Hair follicle dermal papilla cell (primary cell): ENCODE results near the gene PSENEN. TPM values are rescaled to one million over a fixed set of nuclear protein-coding genes. Genes with fewer than 3 reads are reported as not detected.

Experiments used
- total RNA-seq: library from RNA; depleted of rRNA; stranded (reverse); fragments of >200 nt; gene quantifications from 2 replicates; pipeline ENCODE4 v1.2.3, GENCODE V29; 2012

Gene PSENEN
- total RNA-seq: 6.5 and 8.9 TPM in 2 replicates

GRCh38 chr19:35745328-35746086 lies at the start of gene PSENEN, which contains the start of gene U2AF1L4:
PSENEN (plus strand) TSS chr19:35745651; CDS start chr19:35745931, 280 bp downstream.
U2AF1L4 (minus strand) TSS chr19:35745418; CDS start chr19:35745391, 27 bp downstream.

GRCh38 chr19:35704218-35704617 lies 41.2 kb upstream of the PSENEN start, which contains the start of gene ZBTB32:
ZBTB32 (plus strand) TSS chr19:35704558; CDS start chr19:35714627, 10,069 bp downstream.

GRCh38 chr19:35717665-35718344 lies 27.6 kb upstream of the PSENEN start, which contains the start of gene KMT2B:
KMT2B (plus strand) TSS chr19:35718003; CDS start chr19:35718019, 16 bp downstream.

GRCh38 chr19:35742121-35742724 lies 3.2 kb upstream of the PSENEN start, which contains the start of gene IGFLR1:
IGFLR1 (minus strand) TSS chr19:35742452; CDS start chr19:35741180, 1,272 bp downstream.

GRCh38 chr19:35748106-35749020 lies 2.9 kb downstream of the PSENEN start, which contains the start of gene LIN37:
LIN37 (plus strand) TSS chr19:35748576; CDS start chr19:35748725, 149 bp downstream.

GRCh38 chr19:35756377-35757230 lies 11.2 kb downstream of the PSENEN start, which contains the start of gene HSPB6:
HSPB6 (minus strand) TSS chr19:35757029; CDS start chr19:35757008, 21 bp downstream.

GRCh38 chr19:35757749-35758608 lies 12.5 kb downstream of the PSENEN start, which contains the start of gene PROSER3:
PROSER3 (plus strand) TSS chr19:35758176; CDS start chr19:35758216, 40 bp downstream.

GRCh38 chr19:35775298-35776101 lies 30.0 kb downstream of the PSENEN start, which contains the start of gene ARHGAP33:
ARHGAP33 (plus strand) TSS chr19:35775564; CDS start chr19:35775659, 95 bp downstream.

Other genes with a start within 250 kb of the PSENEN start
- gene DMKN, start 232.0 kb upstream of the PSENEN start, total RNA-seq: 5.2 and 9.2 TPM in 2 replicates
- 0.65 and 1.6 TPM in 2 replicates for gene SBSN, start 217.3 kb upstream of the PSENEN start, total RNA-seq
- gene GAPDHS, start 212.2 kb upstream of the PSENEN start, total RNA-seq: not detected in 2 replicates
- gene TMEM147, start 200.0 kb upstream of the PSENEN start, total RNA-seq: 46.4 and 51.9 TPM in 2 replicates
- not detected in 2 replicates for gene ATP4A, start 182.0 kb upstream of the PSENEN start, total RNA-seq
- gene PMIS2, start 159.5 kb upstream of the PSENEN start, total RNA-seq: not detected in 2 replicates
- 4.1 and 5.4 TPM in 2 replicates for gene HAUS5, start 132.9 kb upstream of the PSENEN start, total RNA-seq
- gene RBM42, start 116.6 kb upstream of the PSENEN start, total RNA-seq: 41.4 and 46.0 TPM in 2 replicates
- 0.65 TPM in 1 of 2 replicates, not detected in the other for gene ETV2, start 103.9 kb upstream of the PSENEN start, total RNA-seq
- 153 and 283 TPM in 2 replicates for gene COX6B1, start 97.3 kb upstream of the PSENEN start, total RNA-seq
- gene UPK1A, start 79.1 kb upstream of the PSENEN start, total RNA-seq: not detected in 2 replicates
- gene ZBTB32, start 41.1 kb upstream of the PSENEN start, total RNA-seq: not detected in 2 replicates
- 6.6 and 9.1 TPM in 2 replicates for gene KMT2B, start 27.6 kb upstream of the PSENEN start, total RNA-seq
- 0.73 and 0.97 TPM in 2 replicates for gene IGFLR1, start 3.2 kb upstream of the PSENEN start, total RNA-seq
- gene U2AF1L4, start 233 bp upstream of the PSENEN start, total RNA-seq: 6.8 and 7.2 TPM in 2 replicates
- gene LIN37, start 2.9 kb downstream of the PSENEN start, total RNA-seq: 11.4 and 14.7 TPM in 2 replicates
- 13.6 and 14.8 TPM in 2 replicates for gene HSPB6, start 11.4 kb downstream of the PSENEN start, total RNA-seq
- gene PROSER3, start 12.5 kb downstream of the PSENEN start, total RNA-seq: 10.2 and 10.6 TPM in 2 replicates
- gene ARHGAP33, start 29.9 kb downstream of the PSENEN start, total RNA-seq: 3.0 and 6.8 TPM in 2 replicates
- not detected in 2 replicates for gene PRODH2, start 67.2 kb downstream of the PSENEN start, total RNA-seq
- not detected in 2 replicates for gene NPHS1, start 106.9 kb downstream of the PSENEN start, total RNA-seq
- gene KIRREL2, start 111.3 kb downstream of the PSENEN start, total RNA-seq: not detected in 2 replicates
- 13.8 and 16.4 TPM in 2 replicates for gene APLP1, start 122.9 kb downstream of the PSENEN start, total RNA-seq
- gene NFKBID, start 154.9 kb downstream of the PSENEN start, total RNA-seq: 4.1 and 14.8 TPM in 2 replicates
- gene HCST, start 156.9 kb downstream of the PSENEN start, total RNA-seq: 0.81 TPM in 1 of 2 replicates, not detected in the other
- gene TYROBP, start 162.6 kb downstream of the PSENEN start, total RNA-seq: 0.73 TPM in 1 of 2 replicates, not detected in the other
- gene LRFN3, start 190.7 kb downstream of the PSENEN start, total RNA-seq: 5.8 and 6.0 TPM in 2 replicates
- 9.9 and 22.1 TPM in 2 replicates for gene SDHAF1, start 249.5 kb downstream of the PSENEN start, total RNA-seq